Left colon (tissue), 2 donors: ENCODE results near the gene KCTD16. TPM values are rescaled to one million over a fixed set of nuclear protein-coding genes. Genes with fewer than 3 reads are reported as not detected.

ENCODE experiments used
- ATAC-seq: fragments of 200-7000 bp; cut with Tn5 transposase; one replicate; pipeline ENCODE4 v1.9.1; 2020; ENCODE audit warnings: mild to moderate bottlenecking, moderate library complexity
- DNase-seq, 2 donors: peaks; one replicate each; pipeline ENCODE4 v3.0.0-alpha.2; 2020
- intact Hi-C, 2 donors: fragments of 100-400 bp; cut with DNase I in 1 of 2; cut with micrococcal nuclease in 1 of 2; formaldehyde crosslinking; loops; one replicate each; pipeline versions ENCODE4 v1.11.2 to v1.14.0; 2022; cut with DNase I, micrococcal nuclease
- total RNA-seq, 2 donors: library from RNA; stranded (reverse); fragmentation: NEBNext Ultra II Directional; extraction: Animal tissue kit (Norgen Biotek cat#: 25700); gene quantifications; one replicate each; pipeline ENCODE4 v1.2.1, GENCODE V29; 2021
- donor health status: DM: no; HTN: no; CAD: no.
- donor health status: DM: yes; HTN: yes; CAD: no.

KCTD16 gene
- total RNA-seq, 2 donors from 2014 or later: 0.11 TPM; not detected in 1

DNA sequence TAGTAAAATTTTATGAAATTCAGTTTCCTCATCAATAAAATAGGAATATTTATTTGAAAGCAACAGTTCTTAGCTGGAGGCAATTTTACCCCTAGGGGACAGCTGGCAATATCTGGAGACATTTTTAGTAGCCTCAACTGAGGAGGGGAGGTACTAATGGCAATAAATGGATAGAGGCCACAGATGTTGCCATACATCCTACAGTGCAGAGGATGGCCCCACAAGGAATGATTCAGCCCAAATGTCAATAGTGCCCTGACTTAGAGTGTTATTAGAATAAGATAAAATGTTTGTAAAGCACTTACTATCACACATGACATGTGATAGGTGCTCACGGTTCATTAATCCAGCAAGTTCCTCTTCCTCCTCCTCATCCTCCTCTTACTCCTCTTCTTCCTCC lies 293.6 kb downstream of the KCTD16 start:
- intact Hi-C loops: no loop called here
- no peak for ATAC-seq
- no peak for DNase-seq

- DNase-seq (no peak), ATAC-seq (no peak)
- intact Hi-C loops: no loop called here
Observed at GRCh38 chr5:144465441-144465840, 294.8 kb downstream of the KCTD16 start.

- ATAC-seq: peak; percentile 58
- intact Hi-C loops: no loop called here
- peak in 1 of 2 donors; percentile 7 for DNase-seq
Observed at GRCh38 chr5:144467792-144468191, 297.1 kb downstream of the KCTD16 start.

DNA sequence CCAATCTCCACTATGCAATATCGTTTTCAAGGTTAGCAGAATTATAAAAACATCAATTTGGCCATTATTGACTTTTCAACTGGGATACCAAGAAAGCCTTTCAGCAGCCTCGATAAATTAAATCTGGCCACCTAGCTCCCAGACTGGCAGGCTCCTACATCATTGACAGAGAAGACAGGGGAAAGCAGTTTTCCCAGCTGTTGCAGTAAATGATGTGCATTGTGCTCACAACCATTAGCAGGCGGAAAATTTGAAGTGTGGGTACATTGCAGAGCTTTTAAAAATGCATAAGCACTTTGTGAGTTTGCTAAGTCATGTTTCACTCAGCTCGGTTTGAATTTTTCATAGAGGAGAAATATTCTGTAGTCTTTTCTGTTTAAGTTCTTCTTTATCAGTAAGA lies 297.9 kb downstream of the KCTD16 start:
- ATAC-seq (no peak), DNase-seq (no peak)
- intact Hi-C loops: no loop called here

DNA sequence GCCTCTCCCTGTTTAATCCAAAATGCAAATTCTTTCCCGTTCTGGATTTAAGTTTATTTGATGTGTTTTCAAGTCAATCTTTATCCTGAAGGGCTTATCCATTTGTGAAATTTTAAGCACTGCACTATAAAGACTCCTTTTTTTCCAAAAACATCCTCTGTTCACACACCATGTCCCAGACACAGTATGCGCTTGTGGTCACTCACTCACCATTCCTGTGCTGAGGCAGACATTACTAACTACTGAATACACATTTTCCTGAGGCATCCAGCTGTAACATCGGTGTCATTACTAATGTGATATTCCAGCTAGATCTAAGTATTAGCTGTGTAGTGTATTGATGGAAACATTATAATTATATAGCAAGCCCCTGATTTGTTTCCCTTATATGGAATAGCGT lies 298.4 kb downstream of the KCTD16 start:
- intact Hi-C loops: no loop called here
- ATAC-seq (no peak), DNase-seq (no peak)

GRCh38 chr5:144472221-144472620 lies 301.5 kb downstream of the KCTD16 start:
- no peak for ATAC-seq
- no peak for DNase-seq
- intact Hi-C loops: no loop called here

DNA sequence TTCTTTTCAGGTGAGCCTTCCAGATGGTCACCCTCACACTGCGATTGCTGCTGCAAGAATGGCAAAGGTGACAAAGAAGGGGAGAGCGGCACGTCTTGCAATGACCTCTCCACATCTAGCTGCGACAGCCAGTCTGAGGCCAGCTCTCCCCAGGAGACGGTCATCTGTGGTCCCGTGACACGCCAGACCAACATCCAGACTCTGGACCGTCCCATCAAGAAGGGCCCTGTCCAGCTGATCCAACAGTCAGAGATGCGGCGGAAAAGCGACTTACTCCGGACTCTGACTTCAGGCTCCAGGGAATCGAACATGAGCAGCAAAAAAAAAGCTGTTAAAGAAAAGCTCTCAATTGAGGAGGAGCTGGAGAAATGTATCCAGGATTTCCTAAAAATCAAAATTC lies 303.0 kb downstream of the KCTD16 start:
- DNase-seq: no peak
- intact Hi-C loops: no loop called here
- ATAC-seq: no peak

GRCh38 chr5:144478565-144478964 lies 307.9 kb downstream of the KCTD16 start:
- ATAC-seq: no peak
- DNase-seq: no peak
- intact Hi-C loops: no loop called here

- DNase-seq (no peak), ATAC-seq (no peak)
- intact Hi-C loops: no loop called here
Observed at GRCh38 chr5:144481861-144482260, 311.2 kb downstream of the KCTD16 start.

GRCh38 chr5:144484124-144484897 lies 313.6 kb downstream of the KCTD16 start:
- DNase-seq (no peak), ATAC-seq (no peak)
- intact Hi-C loops: no loop called here

DNA sequence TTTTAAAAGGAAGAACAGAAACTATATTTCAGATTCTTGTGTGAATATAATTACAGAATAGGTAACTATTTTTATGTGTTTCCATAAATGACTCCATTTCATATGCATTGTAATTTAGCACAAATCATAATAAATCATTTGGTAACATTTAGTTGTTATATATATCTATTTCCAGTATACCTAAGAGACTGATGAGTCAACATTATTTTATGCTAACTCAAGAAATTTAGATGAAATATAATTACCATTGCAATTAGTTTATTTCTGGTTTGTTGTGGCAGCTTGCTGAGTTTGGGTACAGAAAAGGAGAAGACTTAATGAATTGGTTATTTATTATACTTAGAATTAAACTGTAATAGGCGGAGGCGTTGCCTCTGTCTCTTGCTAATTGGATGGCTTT lies 314.9 kb downstream of the KCTD16 start:
- intact Hi-C loops: no loop called here
- DNase-seq: no peak
- ATAC-seq: no peak

- intact Hi-C loops: no loop called here
- DNase-seq: no peak
- ATAC-seq: no peak
Observed at GRCh38 chr5:144487207-144487606, 316.5 kb downstream of the KCTD16 start.

GRCh38 chr5:144487761-144488160 lies 317.1 kb downstream of the KCTD16 start:
- intact Hi-C loops: no loop called here
- no peak for DNase-seq
- no peak for ATAC-seq

DNA sequence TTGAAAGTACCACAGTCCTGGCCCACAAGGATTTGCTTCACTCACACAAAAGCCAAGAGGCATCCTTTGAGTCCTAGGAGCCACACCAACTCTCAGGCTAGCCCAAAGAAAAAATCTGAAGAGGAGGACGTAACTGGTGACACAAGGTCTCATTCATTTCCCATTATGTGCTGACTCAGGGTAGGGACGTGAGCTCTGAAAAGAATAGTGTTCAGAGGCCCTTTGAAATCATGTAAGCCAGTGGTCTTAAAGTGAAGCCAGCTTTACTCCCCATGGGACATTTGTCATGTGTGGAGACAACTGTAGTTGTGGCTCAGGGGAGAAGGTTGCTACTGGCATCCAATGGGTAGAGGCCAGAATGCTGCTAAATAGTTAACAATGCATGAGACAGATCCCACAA lies 332.4 kb downstream of the KCTD16 start:
- DNase-seq (no peak), ATAC-seq (no peak)
- intact Hi-C loops: no loop called here

GRCh38 chr5:144504929-144505577 lies 334.4 kb downstream of the KCTD16 start:
- DNase-seq (no peak), ATAC-seq (no peak)
- intact Hi-C loops: no loop called here

DNA sequence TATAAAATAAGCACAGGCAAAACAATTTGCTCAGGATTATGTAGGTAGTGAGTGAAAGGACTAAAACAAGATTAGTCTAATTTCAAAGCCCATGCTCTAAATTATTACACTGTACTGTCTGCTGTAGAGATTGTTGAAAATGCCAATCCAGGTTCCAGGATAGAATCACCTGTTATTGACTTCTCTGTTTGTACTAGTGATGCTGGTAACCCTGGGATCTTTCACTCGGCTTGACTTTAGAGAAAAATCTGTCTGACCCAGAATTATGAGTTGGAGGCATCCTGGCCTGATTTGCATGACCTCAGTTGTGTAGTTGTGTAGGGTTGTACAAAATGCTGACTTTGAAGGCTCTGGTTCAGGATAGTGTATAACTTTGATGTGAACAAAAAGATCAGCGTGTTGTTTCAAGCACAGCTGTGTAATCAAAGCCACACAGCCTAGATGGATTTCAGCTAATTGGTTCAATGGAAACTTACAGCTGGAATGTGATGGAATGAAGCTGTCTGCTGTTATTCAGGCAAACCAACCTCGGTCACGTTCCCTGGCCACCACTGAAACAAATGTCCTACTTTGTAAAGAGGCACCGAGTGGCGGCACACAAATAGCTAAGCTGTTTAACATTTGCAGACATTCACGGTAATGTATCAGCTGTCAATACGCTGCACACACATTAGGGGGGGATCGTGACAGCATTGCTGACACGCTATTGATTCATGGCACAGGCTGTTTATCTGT lies 340.3 kb downstream of the KCTD16 start:
- no peak for DNase-seq
- no peak for ATAC-seq
- intact Hi-C loops: no loop called here

- ATAC-seq: no peak
- intact Hi-C loops: no loop called here
- DNase-seq: no peak
Observed at GRCh38 chr5:144511580-144512072, 341.0 kb downstream of the KCTD16 start.

DNA sequence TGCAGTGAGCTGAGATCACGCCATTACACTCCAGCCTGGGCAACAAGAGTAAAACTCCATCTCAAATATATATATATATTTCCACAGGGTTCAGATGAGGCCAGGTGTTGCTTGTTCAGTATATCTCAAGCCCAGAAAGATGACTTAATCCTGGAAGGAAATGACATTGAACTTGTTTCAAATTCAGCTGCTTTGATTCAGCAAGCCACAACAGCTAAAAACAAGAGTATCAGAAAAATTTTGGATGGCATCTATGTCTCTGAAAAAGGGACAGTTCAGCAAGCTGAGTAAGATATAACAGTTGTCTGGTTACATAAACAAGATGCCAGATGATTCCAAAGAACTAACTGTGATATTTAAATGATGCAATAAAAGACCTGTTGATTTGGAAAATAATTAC lies 352.0 kb downstream of the KCTD16 start:
- DNase-seq (no peak), ATAC-seq (no peak)
- intact Hi-C loops: no loop called here

GRCh38 chr5:144525000-144525399 lies 354.3 kb downstream of the KCTD16 start:
- intact Hi-C loops: no loop called here
- no peak for DNase-seq
- no peak for ATAC-seq

- ATAC-seq (no peak), DNase-seq (no peak)
- intact Hi-C loops: no loop called here
Observed at GRCh38 chr5:144531188-144531587, 360.5 kb downstream of the KCTD16 start.
